Measurements from ENCODE around the gene TIMM50. TPM values are rescaled to one million over a fixed set of nuclear protein-coding genes. Genes with fewer than 3 reads are reported as not detected.

Gene TIMM50
- total and polyA plus RNA-seq, 2 of the 13 experiments (the other 11 are each of a cell fraction or from before 2014, with no cell fraction given): 91.1 to 92.5 TPM

GRCh38 chr19:39532233-39533002, 51.8 kb downstream of the TIMM50 start, which contains the start of gene EID2B (continued):
- TF ChIP-seq NR0B2 (CRISPR knock-in tag; IDR thresholded peaks at IDR 0.05) (peak; percentile 72), LCORL (IDR thresholded peaks at IDR 0.05) (no peak), LCORL (CRISPR knock-in tag; IDR thresholded peaks at IDR 0.05) (peak; percentile 69), ARID5B (CRISPR knock-in tag; IDR thresholded peaks at IDR 0.05) (peak; percentile 31; the same call in 1 of the 2 replicates), HOXA3 (CRISPR knock-in tag; IDR thresholded peaks at IDR 0.05) (peak; percentile 38; the same call in 1 of the 2 replicates), ZSCAN31 (CRISPR knock-in tag; IDR thresholded peaks at IDR 0.05; ENCODE audit: low read depth) (peak; percentile 90), RFX3 (CRISPR knock-in tag; IDR thresholded peaks at IDR 0.05) (peak; percentile 38; the same call in 1 of the 2 replicates), ZNF331 (CRISPR knock-in tag; IDR thresholded peaks at IDR 0.05) (peak; percentile 9; the same call in 1 of the 2 replicates), NCOA5 (CRISPR knock-in tag; IDR thresholded peaks at IDR 0.05) (no peak), ISX (CRISPR knock-in tag; conservative IDR thresholded peaks at IDR 0.05) (no peak), ZNF687 (CRISPR knock-in tag; IDR thresholded peaks at IDR 0.05) (peak; percentile 88), SMC3 (IDR thresholded peaks at IDR 0.05; ENCODE audit: low read length) (peak; percentile 69), ZBTB42 (CRISPR knock-in tag; IDR thresholded peaks at IDR 0.05) (no peak; the same call in 1 of the 2 replicates), ZNF768 (CRISPR knock-in tag; IDR thresholded peaks at IDR 0.05) (peak; percentile 46; the same call in 1 of the 2 replicates), ASH2L (IDR thresholded peaks at IDR 0.05; ENCODE audit: insufficient read length, low read depth, low read length) (peak; percentile 82), ZSCAN29 (CRISPR knock-in tag; conservative IDR thresholded peaks at IDR 0.05) (peak; percentile 72; the same call in 1 of the 2 replicates), SRSF9 (IDR thresholded peaks at IDR 0.05; ENCODE audit: borderline replicate concordance, insufficient read depth, low read depth, low read length, poor library complexity, severe bottlenecking) (no peak), NR2C2 (CRISPR knock-in tag; IDR thresholded peaks at IDR 0.05; ENCODE audit: borderline replicate concordance) (peak; percentile 42; the same call in 1 of the 2 replicates), IKZF5 (CRISPR knock-in tag; IDR thresholded peaks at IDR 0.05) (peak; percentile 48; the same call in 1 of the 2 replicates), SOX5 (CRISPR knock-in tag; IDR thresholded peaks at IDR 0.05; ENCODE audit: borderline replicate concordance) (0 out of 2 replicates have a peak, but pooled peaks have one; percentile 15)

All from HepG2 (cell line).